SU-DHL-6 (cell line): ENCODE measurements around the gene HMGA1.

Experiments
- H2AFZ ChIP-seq: fragments of 200-600 bp; sonication (generic); 2 replicates; pipeline ENCODE4 v1.6.1; 2014; ENCODE audit warnings: low read depth, mild to moderate bottlenecking, moderate library complexity, mixed read lengths, antibody characterized with exemption, low read length; ENCODE audit not compliant: severe bottlenecking
- H3F3A ChIP-seq: fragments of 200-600 bp; shearing (Covaris generic); 2 replicates; pipeline ENCODE4 v1.6.0; 2016; ENCODE audit warnings: antibody characterized with exemption, mild to moderate bottlenecking; ENCODE audit not compliant: insufficient read depth
- H3K27ac ChIP-seq: fragments of 200-600 bp; sonication (generic); 2 replicates; pipeline ENCODE4 v1.5.1; 2016; ENCODE audit warnings: low read depth, mild to moderate bottlenecking, low read length, moderate library complexity, mixed read lengths
- H3K27me3 ChIP-seq: fragments of 200-600 bp; sonication (generic), shearing (Covaris generic); 2 replicates; pipeline ENCODE4 v1.6.0; 2014; ENCODE audit warnings: mild to moderate bottlenecking, low read length
- H3K36me3 ChIP-seq: fragments of 200-600 bp; sonication (generic); 2 replicates; pipeline ENCODE4 v1.6.1; 2014; ENCODE audit warnings: mild to moderate bottlenecking, low read length, mixed read lengths
- H3K4me2 ChIP-seq: fragments of 300-600, 200-600 bp; shearing (Covaris generic), sonication (generic); 2 replicates; pipeline ENCODE4 v1.6.0; 2014; ENCODE audit warnings: low read length, low read depth, mild to moderate bottlenecking; ENCODE audit not compliant: poor library complexity, severe bottlenecking
- H3K4me3 ChIP-seq: fragments of 200-600 bp; sonication (generic); 2 replicates; pipeline ENCODE4 v1.5.1; 2014; ENCODE audit warnings: antibody characterized with exemption, low read length, mild to moderate bottlenecking, mixed read lengths; ENCODE audit not compliant: insufficient read depth, poor library complexity, severe bottlenecking
- H3K79me2 ChIP-seq: fragments of 200-600 bp; sonication (generic); 2 replicates; pipeline ENCODE4 v1.6.1; 2014; ENCODE audit warnings: mild to moderate bottlenecking, low read length, moderate library complexity; ENCODE audit not compliant: insufficient read depth
- H3K9ac ChIP-seq: fragments of 200-600 bp; sonication (generic); 2 replicates; pipeline ENCODE4 v1.7.0; 2014; ENCODE audit warnings: mild to moderate bottlenecking, low read length
- H3K9me2 ChIP-seq: fragments of 200-600 bp; sonication (generic); replicated peaks from 2 replicates; pipeline ENCODE4 v1.6.1; 2014; ENCODE audit warnings: low read length; ENCODE audit not compliant: insufficient read depth
- H3K9me3 ChIP-seq: fragments of 200-600 bp; sonication (generic); 2 replicates; pipeline ENCODE4 v1.6.1; 2014; ENCODE audit warnings: low read length, mixed read lengths; ENCODE audit not compliant: insufficient read depth
- H4K20me1 ChIP-seq: fragments of 200-600 bp; sonication (generic); 2 replicates; pipeline ENCODE4 v1.6.1; 2014; ENCODE audit warnings: low read depth, mild to moderate bottlenecking, antibody characterized with exemption, low read length, moderate library complexity, mixed read lengths
- EZH2phosphoT487 ChIP-seq: fragments of 200-600 bp; sonication (generic), shearing (Covaris generic); conservative IDR thresholded peaks from 2 replicates; pipeline ENCODE4 v1.6.1; 2018; ENCODE audit warnings: mild to moderate bottlenecking, antibody characterized with exemption, low read length, moderate library complexity, mixed read lengths
- TF ChIP-seq, protein P1 (sequence below): fragments of 200-600 bp; sonication (generic); IDR thresholded peaks from one replicate; pipeline ENCODE4 v1.5.1; 2017; ENCODE audit warnings: antibody characterized with exemption, mild to moderate bottlenecking, low read length, moderate library complexity; ENCODE audit not compliant: insufficient read depth, poor library complexity, severe bottlenecking

Gene HMGA1

GRCh38 chr6:34196833-34197195 is 39.9 kb upstream of the HMGA1 start:
- TF ChIP-seq, protein P1, sequence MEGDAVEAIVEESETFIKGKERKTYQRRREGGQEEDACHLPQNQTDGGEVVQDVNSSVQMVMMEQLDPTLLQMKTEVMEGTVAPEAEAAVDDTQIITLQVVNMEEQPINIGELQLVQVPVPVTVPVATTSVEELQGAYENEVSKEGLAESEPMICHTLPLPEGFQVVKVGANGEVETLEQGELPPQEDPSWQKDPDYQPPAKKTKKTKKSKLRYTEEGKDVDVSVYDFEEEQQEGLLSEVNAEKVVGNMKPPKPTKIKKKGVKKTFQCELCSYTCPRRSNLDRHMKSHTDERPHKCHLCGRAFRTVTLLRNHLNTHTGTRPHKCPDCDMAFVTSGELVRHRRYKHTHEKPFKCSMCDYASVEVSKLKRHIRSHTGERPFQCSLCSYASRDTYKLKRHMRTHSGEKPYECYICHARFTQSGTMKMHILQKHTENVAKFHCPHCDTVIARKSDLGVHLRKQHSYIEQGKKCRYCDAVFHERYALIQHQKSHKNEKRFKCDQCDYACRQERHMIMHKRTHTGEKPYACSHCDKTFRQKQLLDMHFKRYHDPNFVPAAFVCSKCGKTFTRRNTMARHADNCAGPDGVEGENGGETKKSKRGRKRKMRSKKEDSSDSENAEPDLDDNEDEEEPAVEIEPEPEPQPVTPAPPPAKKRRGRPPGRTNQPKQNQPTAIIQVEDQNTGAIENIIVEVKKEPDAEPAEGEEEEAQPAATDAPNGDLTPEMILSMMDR, result no peak
- TF ChIP-seq EZH2phosphoT487, result no peak
- Histone ChIP-seq H3K9ac (peak overlapping the region; percentile 53), H3F3A (peaks cover 9% of the 10 kb centered on the region; the same call in 1 of the 2 replicates), H3K9me3 (peaks cover 6% of the 10 kb centered on the region; the same call in 1 of the 2 replicates), H3K36me3 (no peaks in the 10 kb centered on the region), H3K79me2 (no peaks in the 10 kb centered on the region), H3K4me3 (no peak overlapping the region), H4K20me1 (no peaks in the 10 kb centered on the region), H3K9me2 (no peaks in the 10 kb centered on the region), H3K27ac (no peak overlapping the region), H3K4me2 (peak overlapping the region; percentile 52), H2AFZ (peak overlapping the region; percentile 94), H3K27me3 (no peaks in the 10 kb centered on the region)

DNA sequence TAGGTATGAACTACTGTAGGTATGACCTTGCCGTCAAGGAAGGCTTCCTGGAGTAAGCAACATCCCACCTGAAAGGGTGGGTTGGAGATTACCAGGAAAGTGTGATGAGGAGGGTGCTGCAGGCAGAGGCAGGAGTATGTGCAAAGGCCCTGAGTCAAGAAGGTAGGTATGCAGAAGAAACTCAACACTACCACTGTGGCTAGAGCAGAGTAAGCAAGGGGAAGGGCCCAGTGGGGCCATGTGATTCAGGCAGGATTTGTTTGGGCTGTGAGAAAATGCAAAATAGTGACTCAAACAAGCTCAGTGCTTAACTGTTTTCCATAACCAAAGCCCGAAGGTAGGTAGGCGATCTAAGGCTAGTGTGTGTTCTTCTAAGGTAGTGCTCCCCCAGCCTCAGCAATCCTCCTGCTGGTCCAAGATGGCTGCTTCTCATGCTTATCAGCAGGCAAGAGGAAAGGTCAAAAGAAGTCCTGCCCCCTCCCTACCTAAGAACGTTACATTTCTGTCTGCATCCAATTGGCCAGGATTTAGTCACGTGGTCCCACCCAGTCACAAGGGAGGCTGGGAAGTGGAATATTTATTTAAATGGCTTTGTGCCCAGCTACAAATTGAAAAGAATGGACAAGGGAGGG is 36.2 kb upstream of the HMGA1 start:
- no peak overlapping the region for H2AFZ ChIP-seq
- H3K27me3 ChIP-seq, result no peaks in the 10 kb centered on the region
- H3K79me2 ChIP-seq, result no peaks in the 10 kb centered on the region
- H3K9ac ChIP-seq, result no peak overlapping the region
- peaks cover 9% of the 10 kb centered on the region; the same call in 1 of the 2 replicates for H3F3A ChIP-seq
- no peak overlapping the region for H3K4me3 ChIP-seq
- no peak overlapping the region for H3K4me2 ChIP-seq
- no peaks in the 10 kb centered on the region for H3K36me3 ChIP-seq
- H3K9me2 ChIP-seq, result no peaks in the 10 kb centered on the region
- no peak for TF ChIP-seq EZH2phosphoT487
- TF ChIP-seq, protein P1, result no peak
- peaks cover 12% of the 10 kb centered on the region; the same call in 1 of the 2 replicates for H3K9me3 ChIP-seq
- no peak overlapping the region for H3K27ac ChIP-seq
- H4K20me1 ChIP-seq, result no peaks in the 10 kb centered on the region

GRCh38 chr6:34201455-34202107 is 35.1 kb upstream of the HMGA1 start:
- H3K9ac ChIP-seq, result no peak overlapping the region
- H3F3A ChIP-seq, result peaks cover 9% of the 10 kb centered on the region; the same call in 1 of the 2 replicates
- no peak overlapping the region for H3K27ac ChIP-seq
- H3K36me3 ChIP-seq, result no peaks in the 10 kb centered on the region
- H2AFZ ChIP-seq, result no peak overlapping the region
- H3K79me2 ChIP-seq, result no peaks in the 10 kb centered on the region
- no peaks in the 10 kb centered on the region for H3K9me2 ChIP-seq
- no peak for TF ChIP-seq EZH2phosphoT487
- TF ChIP-seq, protein P1, result no peak
- no peaks in the 10 kb centered on the region for H3K27me3 ChIP-seq
- H3K4me2 ChIP-seq, result no peak overlapping the region
- H3K4me3 ChIP-seq, result no peak overlapping the region
- no peaks in the 10 kb centered on the region for H4K20me1 ChIP-seq
- H3K9me3 ChIP-seq, result peaks cover 12% of the 10 kb centered on the region; the same call in 1 of the 2 replicates
